GM23248 (cell line): ENCODE measurements around the gene AKAP6. TPM values are rescaled to one million over a fixed set of nuclear protein-coding genes. Genes with fewer than 3 reads are reported as not detected.
A peak's percentile ranks its signal among the peaks of the same experiment; 100 is the strongest.

Experiments used
- DNase-seq: peaks from one replicate; pipeline ENCODE4 v3.0.0-alpha.2; 2015
- H2AFZ ChIP-seq: fragments of 200-600 bp; sonication (generic); 2 replicates; pipeline ENCODE4 v1.6.1; 2016; ENCODE audit warnings: antibody characterized with exemption
- H3F3A ChIP-seq: fragments of 200-600 bp; sonication (generic); 2 replicates; pipeline ENCODE4 v1.6.1; 2016; ENCODE audit warnings: mild to moderate bottlenecking, antibody characterized with exemption, mixed run types; ENCODE audit not compliant: insufficient read depth
- H3K27ac ChIP-seq: fragments of 200-600 bp; sonication (generic); 2 replicates; pipeline ENCODE4 v1.5.1; 2016; ENCODE audit warnings: mild to moderate bottlenecking
- H3K27me3 ChIP-seq: fragments of 200-600 bp; sonication (generic); replicated peaks from 2 replicates; pipeline ENCODE4 v1.6.1; 2016; ENCODE audit warnings: mild to moderate bottlenecking; ENCODE audit not compliant: insufficient read depth
- H3K36me3 ChIP-seq: fragments of 200-600 bp; sonication (generic); 2 replicates; pipeline ENCODE4 v1.6.1; 2016; ENCODE audit warnings: low read depth, mild to moderate bottlenecking
- H3K4me1 ChIP-seq: fragments of 200-600 bp; sonication (generic); 2 replicates; pipeline ENCODE4 v1.6.1; 2016; ENCODE audit warnings: mild to moderate bottlenecking; ENCODE audit not compliant: insufficient read depth
- H3K4me2 ChIP-seq: fragments of 200-600 bp; sonication (generic); one replicate; pipeline ENCODE4 v1.6.1; 2016; ENCODE audit warnings: mild to moderate bottlenecking; ENCODE audit not compliant: unreplicated experiment
- H3K4me3 ChIP-seq: fragments of 200-600 bp; sonication (generic); 2 replicates; pipeline ENCODE4 v1.5.1; 2016; ENCODE audit warnings: mild to moderate bottlenecking
- H3K79me2 ChIP-seq: fragments of 200-600 bp; sonication (generic); 2 replicates; pipeline ENCODE4 v1.6.1; 2016; ENCODE audit warnings: mild to moderate bottlenecking; ENCODE audit not compliant: insufficient read depth
- H3K9ac ChIP-seq: fragments of 200-600 bp; sonication (generic); 2 replicates; pipeline ENCODE4 v1.6.1; 2016; ENCODE audit warnings: mild to moderate bottlenecking
- H3K9me2 ChIP-seq: fragments of 200-600 bp; sonication (generic); 2 replicates; pipeline ENCODE4 v1.6.1; 2016; ENCODE audit warnings: mixed run types, mild to moderate bottlenecking, moderate library complexity; ENCODE audit not compliant: insufficient read depth
- H3K9me3 ChIP-seq: fragments of 200-600 bp; sonication (generic); one replicate; pipeline ENCODE4 v1.6.1; 2017; ENCODE audit warnings: low read depth
- H4K20me1 ChIP-seq: fragments of 200-600 bp; sonication (generic); 2 replicates; pipeline ENCODE4 v1.6.0; 2016; ENCODE audit not compliant: insufficient read depth
- EZH2 ChIP-seq: fragments of 200-600 bp; sonication (generic); IDR thresholded peaks from 2 replicates; pipeline ENCODE4 v1.6.1; 2018; ENCODE audit warnings: antibody characterized with exemption, mild to moderate bottlenecking; ENCODE audit not compliant: insufficient read depth, poor library complexity, severe bottlenecking
- EZH2phosphoT487 ChIP-seq: fragments of 200-600 bp; sonication (generic); IDR thresholded peaks from 2 replicates; pipeline ENCODE4 v1.6.1; 2018; ENCODE audit warnings: antibody characterized with exemption, moderate library complexity, mild to moderate bottlenecking, low read depth; ENCODE audit not compliant: insufficient read depth
- WGBS, 2 experiments: methylation state at CpG; one replicate each; pipeline ENCODE4 v1.1.6; 2015 to 2017; ENCODE audit warnings: low lambda C conversion rate in 2 of 2, low coverage in 1 of 2; ENCODE audit errors: missing lambda C conversion rate in 2 of 2; 5-methylcytosine and 5-hydroxymethylcytosine counted together
- in situ Hi-C: fragments of 300-500 bp; cut with MboI; formaldehyde crosslinking; loops from 2 replicates; pipeline ENCODE4 v1.15.0; 2020
- polyA plus RNA-seq: library from polyadenylated mRNA; unstranded; fragments of >200 nt; fragmentation: Nextera tagmentation; extraction: Ambion mirVana; gene quantifications from 2 replicates; pipeline ENCODE4 v1.2.1, GENCODE V29; 2016
- total RNA-seq: library from RNA; depleted of rRNA; stranded (reverse); fragments of >200 nt; shearing (Covaris generic); gene quantifications from 2 replicates; pipeline ENCODE4 v1.2.3, GENCODE V29; 2014

AKAP6 gene
- total and polyA plus RNA-seq, 2 experiments from 2014 or later = 4.8 to 19.1 TPM

GRCh38 chr14:32343926-32344430, 14.9 kb downstream of the AKAP6 start:
- Histone ChIP-seq H3K9me2 (no peaks in the 10 kb centered on the region; the same call in 1 of the 2 replicates), H2AFZ (no peak overlapping the region), H3K4me3 (no peak overlapping the region), H4K20me1 (no peaks in the 10 kb centered on the region), H3F3A (no peaks in the 10 kb centered on the region), H3K9me3 (no peaks in the 10 kb centered on the region), H3K4me1 (peaks cover 15% of the 10 kb centered on the region), H3K4me2 (no peak overlapping the region), H3K9ac (no peak overlapping the region), H3K27ac (no peak overlapping the region), H3K36me3 (no peaks in the 10 kb centered on the region), H3K27me3 (no peaks in the 10 kb centered on the region), H3K79me2 (no peaks in the 10 kb centered on the region)
- no peak for TF ChIP-seq EZH2
- no peak for TF ChIP-seq EZH2phosphoT487
- WGBS, 2 experiments = 91 to 98% methylated on average over 2 of the region's 2 CpGs
- DNase-seq = peak; percentile 22
- in situ Hi-C loops = no loop called here

GRCh38 chr14:32345311-32345791, 16.3 kb downstream of the AKAP6 start:
- Histone ChIP-seq H3K4me3 (no peak overlapping the region), H2AFZ (peak overlapping the region; percentile 81), H3F3A (no peaks in the 10 kb centered on the region), H3K36me3 (no peaks in the 10 kb centered on the region), H3K27ac (no peak overlapping the region), H3K27me3 (no peaks in the 10 kb centered on the region), H3K4me1 (peaks cover 15% of the 10 kb centered on the region), H3K9me2 (no peaks in the 10 kb centered on the region; the same call in 1 of the 2 replicates), H3K9ac (no peak overlapping the region), H3K4me2 (no peak overlapping the region), H3K79me2 (no peaks in the 10 kb centered on the region), H4K20me1 (no peaks in the 10 kb centered on the region), H3K9me3 (no peaks in the 10 kb centered on the region)
- in situ Hi-C loops = no loop called here
- TF ChIP-seq EZH2phosphoT487 = no peak
- TF ChIP-seq EZH2 = no peak
- DNase-seq = peak; percentile 35
- 50 to 64% methylated on average over 1 of the region's 1 CpG for WGBS, 2 experiments

GRCh38 chr14:32349322-32349721, 20.2 kb downstream of the AKAP6 start:
- TF ChIP-seq EZH2 (no peak), EZH2phosphoT487 (no peak)
- no peak for DNase-seq

GRCh38 chr14:32350020-32350419, 20.9 kb downstream of the AKAP6 start:
- no peak overlapping the region for H3K27ac ChIP-seq

More at GRCh38 chr14:32349322-32349721, 20.2 kb downstream of the AKAP6 start:
- Histone ChIP-seq H2AFZ (peak overlapping the region; percentile 42), H3F3A (no peaks in the 10 kb centered on the region), H3K4me1 (0 out of 2 replicates have a peak, but pooled peaks cover 6% of the 10 kb centered on the region), H3K4me3 (no peak overlapping the region), H3K79me2 (no peaks in the 10 kb centered on the region), H3K4me2 (no peak overlapping the region), H3K9me2 (no peaks in the 10 kb centered on the region), H3K36me3 (no peaks in the 10 kb centered on the region), H3K27ac (no peak overlapping the region), H4K20me1 (no peaks in the 10 kb centered on the region), H3K9ac (no peak overlapping the region), H3K9me3 (no peaks in the 10 kb centered on the region), H3K27me3 (no peaks in the 10 kb centered on the region)
- in situ Hi-C loops = no loop called here
- 73 to 78% methylated on average over 4 of the region's 4 CpGs for WGBS, 2 experiments

More at GRCh38 chr14:32350020-32350419, 20.9 kb downstream of the AKAP6 start:
- H3K4me2 ChIP-seq = no peak overlapping the region
- TF ChIP-seq EZH2phosphoT487 (no peak), EZH2 (no peak)
- H3K4me1 ChIP-seq = 0 out of 2 replicates have a peak, but pooled peaks cover 6% of the 10 kb centered on the region
- H3K27me3 ChIP-seq = no peaks in the 10 kb centered on the region
- DNase-seq = no peak
- no peak overlapping the region for H2AFZ ChIP-seq
- H3K4me3 ChIP-seq = no peak overlapping the region
- H3K9me2 ChIP-seq = no peaks in the 10 kb centered on the region
- no peaks in the 10 kb centered on the region for H4K20me1 ChIP-seq
- WGBS, 2 experiments = 15 to 17% methylated on average over 1 of the region's 1 CpG
- no peaks in the 10 kb centered on the region for H3K36me3 ChIP-seq
- no peaks in the 10 kb centered on the region for H3K9me3 ChIP-seq
- in situ Hi-C loops = no loop called here
- H3K9ac ChIP-seq = no peak overlapping the region
- no peaks in the 10 kb centered on the region for H3K79me2 ChIP-seq
- H3F3A ChIP-seq = no peaks in the 10 kb centered on the region
